Neural crest cell (in vitro differentiated cells): Measurements from ENCODE around the gene SORCS2. TPM values are rescaled to one million over a fixed set of nuclear protein-coding genes. Genes with fewer than 3 reads are reported as not detected.
A peak's percentile ranks its signal among the peaks of the same experiment; 100 is the strongest.

Experiments used
- DNase-seq: peaks from one replicate; pipeline ENCODE4 v3.0.0; 2021; ENCODE audit warnings: low read depth, mixed read lengths, low spot score
- H3K27ac Mint-ChIP-seq: one replicate; pipeline ENCODE4 v1.8.0; 2021; ENCODE audit warnings: mild to moderate bottlenecking, mixed read lengths; ENCODE audit not compliant: unreplicated experiment
- H3K27me3 Mint-ChIP-seq: 2 replicates; pipeline ENCODE4 v1.8.0; 2021; ENCODE audit warnings: low read depth, mild to moderate bottlenecking, mixed read lengths
- H3K36me3 Mint-ChIP-seq: 2 replicates; pipeline ENCODE4 v1.8.0; 2021; ENCODE audit warnings: low read depth, mild to moderate bottlenecking, mixed read lengths
- H3K4me1 Mint-ChIP-seq: 2 replicates; pipeline ENCODE4 v1.8.0; 2021; ENCODE audit warnings: mixed read lengths
- H3K4me3 Mint-ChIP-seq: one replicate; pipeline ENCODE4 v1.8.0; 2021; ENCODE audit warnings: mild to moderate bottlenecking, mixed read lengths
- H3K9me3 Mint-ChIP-seq: 2 replicates; pipeline ENCODE4 v1.8.0; 2021; ENCODE audit warnings: mixed read lengths
- CTCF ChIP-seq: fragments of 200-600 bp; sonication (generic); conservative IDR thresholded peaks from 2 replicates; pipeline ENCODE4 v1.5.0; 2021; ENCODE audit warnings: antibody characterized with exemption, mild to moderate bottlenecking
- total RNA-seq: library from RNA; stranded (reverse); gene quantifications from 2 replicates; pipeline ENCODE4 v1.2.1, GENCODE V29; 2021

Gene SORCS2
- total RNA-seq, 1 donor from 2014 or later = 1.1 TPM

GRCh38 chr4:7157666-7158065 is 34.7 kb upstream of the SORCS2 start:
- no peaks in the 10 kb centered on the region for H3K27me3 Mint-ChIP-seq
- H3K9me3 Mint-ChIP-seq = no peaks in the 10 kb centered on the region
- H3K27ac Mint-ChIP-seq = peak overlapping the region; percentile 32
- TF ChIP-seq CTCF = no peak
- H3K36me3 Mint-ChIP-seq = no peaks in the 10 kb centered on the region
- peaks cover 47% of the 10 kb centered on the region for H3K4me1 Mint-ChIP-seq
- no peak overlapping the region for H3K4me3 Mint-ChIP-seq
- DNase-seq = no peak

GRCh38 chr4:7158081-7158750 is 34.1 kb upstream of the SORCS2 start:
- Mint-ChIP-seq H3K36me3 (no peaks in the 10 kb centered on the region), H3K27ac (no peak overlapping the region), H3K4me3 (peak overlapping the region; percentile 14), H3K27me3 (no peaks in the 10 kb centered on the region), H3K9me3 (no peaks in the 10 kb centered on the region), H3K4me1 (peaks cover 47% of the 10 kb centered on the region)
- DNase-seq = no peak
- TF ChIP-seq CTCF = no peak

GRCh38 chr4:7158991-7159390 is 33.3 kb upstream of the SORCS2 start:
- Mint-ChIP-seq H3K9me3 (no peaks in the 10 kb centered on the region), H3K27me3 (no peaks in the 10 kb centered on the region), H3K36me3 (no peaks in the 10 kb centered on the region), H3K4me1 (peaks cover 47% of the 10 kb centered on the region), H3K27ac (no peak overlapping the region), H3K4me3 (no peak overlapping the region)
- no peak for DNase-seq
- no peak for TF ChIP-seq CTCF

- H3K9me3 Mint-ChIP-seq = no peaks in the 10 kb centered on the region
- no peak for DNase-seq
- no peaks in the 10 kb centered on the region for H3K36me3 Mint-ChIP-seq
- no peak for TF ChIP-seq CTCF
- H3K27me3 Mint-ChIP-seq = no peaks in the 10 kb centered on the region
- peaks cover 47% of the 10 kb centered on the region for H3K4me1 Mint-ChIP-seq
- no peak overlapping the region for H3K27ac Mint-ChIP-seq
- H3K4me3 Mint-ChIP-seq = no peak overlapping the region
Observed at GRCh38 chr4:7159923-7160322, 32.4 kb upstream of the SORCS2 start.

GRCh38 chr4:7160439-7160838 is 31.9 kb upstream of the SORCS2 start:
- Mint-ChIP-seq H3K9me3 (no peaks in the 10 kb centered on the region), H3K27me3 (no peaks in the 10 kb centered on the region), H3K36me3 (no peaks in the 10 kb centered on the region), H3K4me1 (peaks cover 45% of the 10 kb centered on the region), H3K4me3 (no peak overlapping the region), H3K27ac (no peak overlapping the region)
- no peak for DNase-seq
- TF ChIP-seq CTCF = no peak
